ENCODE measurements around the gene SLC25A13.

SLC25A13 gene

DNA sequence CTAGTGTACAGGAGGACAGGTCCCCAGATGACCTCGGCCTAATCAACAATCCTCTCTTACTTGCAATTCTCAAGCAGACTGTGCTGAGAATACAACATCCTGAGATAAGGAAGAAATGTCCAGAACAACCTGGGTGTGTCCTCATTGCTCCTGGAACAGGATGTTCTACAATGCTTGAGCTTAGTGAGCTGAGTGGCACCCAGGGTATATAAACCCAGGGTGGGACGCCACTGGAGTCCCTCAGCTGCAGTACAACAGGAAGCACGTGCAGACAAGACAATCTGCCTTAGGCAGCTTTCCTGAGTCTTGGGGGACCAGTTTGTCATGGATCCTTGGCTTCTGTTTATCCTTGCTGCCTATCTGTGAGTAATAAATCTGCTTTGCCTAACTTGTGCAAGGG lies 27.7 kb upstream of the SLC25A13 start:
- DNase-seq (ENCODE audit: insufficient read length, low spot score) (no peak), FAIRE-seq (no peak)
- TF ChIP-seq, protein P1, sequence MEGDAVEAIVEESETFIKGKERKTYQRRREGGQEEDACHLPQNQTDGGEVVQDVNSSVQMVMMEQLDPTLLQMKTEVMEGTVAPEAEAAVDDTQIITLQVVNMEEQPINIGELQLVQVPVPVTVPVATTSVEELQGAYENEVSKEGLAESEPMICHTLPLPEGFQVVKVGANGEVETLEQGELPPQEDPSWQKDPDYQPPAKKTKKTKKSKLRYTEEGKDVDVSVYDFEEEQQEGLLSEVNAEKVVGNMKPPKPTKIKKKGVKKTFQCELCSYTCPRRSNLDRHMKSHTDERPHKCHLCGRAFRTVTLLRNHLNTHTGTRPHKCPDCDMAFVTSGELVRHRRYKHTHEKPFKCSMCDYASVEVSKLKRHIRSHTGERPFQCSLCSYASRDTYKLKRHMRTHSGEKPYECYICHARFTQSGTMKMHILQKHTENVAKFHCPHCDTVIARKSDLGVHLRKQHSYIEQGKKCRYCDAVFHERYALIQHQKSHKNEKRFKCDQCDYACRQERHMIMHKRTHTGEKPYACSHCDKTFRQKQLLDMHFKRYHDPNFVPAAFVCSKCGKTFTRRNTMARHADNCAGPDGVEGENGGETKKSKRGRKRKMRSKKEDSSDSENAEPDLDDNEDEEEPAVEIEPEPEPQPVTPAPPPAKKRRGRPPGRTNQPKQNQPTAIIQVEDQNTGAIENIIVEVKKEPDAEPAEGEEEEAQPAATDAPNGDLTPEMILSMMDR (IDR thresholded peaks at IDR 0.05; ENCODE audit: insufficient read depth, missing control alignments), result no peak

DNA sequence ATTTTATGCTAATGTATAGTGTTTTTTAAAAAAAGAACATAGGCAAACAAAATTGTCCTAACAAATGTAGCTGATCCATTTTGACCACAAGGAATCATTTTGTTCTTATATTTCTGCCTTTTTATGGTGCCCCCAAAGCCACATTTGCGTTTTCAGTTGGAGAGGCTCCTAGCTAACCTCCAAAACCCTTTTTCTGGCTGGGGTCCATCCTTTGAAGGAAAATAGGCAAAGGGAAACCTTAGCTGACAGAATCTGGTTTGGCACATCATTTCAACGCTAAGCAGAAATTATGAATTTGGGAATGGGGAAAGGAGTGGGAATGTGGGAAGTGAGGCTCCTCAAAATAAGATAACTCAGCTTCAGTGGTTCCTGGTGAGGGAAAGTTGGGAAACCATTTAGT lies 25.6 kb upstream of the SLC25A13 start:
- DNase-seq (ENCODE audit: insufficient read length, low spot score) (no peak), FAIRE-seq (no peak)
- TF ChIP-seq, protein P1 (IDR thresholded peaks at IDR 0.05; ENCODE audit: insufficient read depth, missing control alignments), result no peak

DNA sequence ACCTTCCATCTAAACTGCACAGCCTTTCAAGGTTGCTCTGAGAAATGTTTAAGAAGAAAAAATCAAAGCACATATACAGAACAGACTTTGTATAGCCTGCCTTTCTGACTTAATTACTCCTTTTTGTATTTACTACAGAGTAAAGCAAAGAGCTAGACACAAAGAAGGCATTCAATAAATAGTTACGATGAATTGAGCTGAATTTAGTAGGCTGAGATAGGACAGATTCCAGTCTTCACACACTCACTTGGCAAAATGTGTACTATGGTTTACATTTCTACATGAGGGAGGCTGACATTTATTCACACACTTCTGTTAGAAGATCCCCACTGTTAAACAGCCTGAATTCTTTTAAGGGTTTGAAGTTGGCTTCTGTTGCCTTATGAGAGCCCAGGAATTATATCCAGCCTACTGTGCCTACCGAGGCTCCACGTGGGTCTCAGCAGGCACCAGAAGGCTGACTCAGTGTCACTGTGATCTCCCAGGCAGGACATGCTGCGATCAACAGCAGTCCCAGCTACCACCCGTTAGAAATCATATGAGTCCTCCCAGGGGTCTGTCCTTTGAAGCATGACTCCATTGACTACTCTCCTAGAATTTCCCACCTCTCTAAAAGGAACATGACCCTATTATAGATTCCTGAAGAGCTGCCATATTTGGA lies 24.5 kb upstream of the SLC25A13 start:
- TF ChIP-seq, protein P1 (IDR thresholded peaks at IDR 0.05; ENCODE audit: insufficient read depth, missing control alignments), result no peak
- DNase-seq (ENCODE audit: insufficient read length, low spot score), result no peak
- no peak for FAIRE-seq

DNA sequence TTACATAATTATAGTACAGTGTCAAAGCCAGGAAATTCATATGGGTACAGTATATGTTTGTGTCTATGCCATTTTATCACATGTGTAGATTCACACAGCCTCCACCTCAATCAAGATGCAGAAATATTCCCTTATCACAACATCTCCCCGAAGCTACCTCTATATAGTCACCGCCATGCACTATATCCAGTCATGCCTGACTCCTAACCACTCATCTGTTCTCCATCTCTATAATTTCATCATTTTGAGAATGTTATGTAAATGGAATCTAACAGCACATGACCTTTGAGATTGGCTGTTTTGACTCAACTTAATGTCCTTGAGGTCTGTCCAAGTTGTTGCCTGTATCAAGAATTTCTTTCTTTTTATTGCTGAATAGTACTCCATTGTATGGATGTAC lies 22.3 kb upstream of the SLC25A13 start:
- TF ChIP-seq, protein P1 (IDR thresholded peaks at IDR 0.05; ENCODE audit: insufficient read depth, missing control alignments), result no peak
- FAIRE-seq, result no peak
- DNase-seq (ENCODE audit: insufficient read length, low spot score), result no peak

DNA sequence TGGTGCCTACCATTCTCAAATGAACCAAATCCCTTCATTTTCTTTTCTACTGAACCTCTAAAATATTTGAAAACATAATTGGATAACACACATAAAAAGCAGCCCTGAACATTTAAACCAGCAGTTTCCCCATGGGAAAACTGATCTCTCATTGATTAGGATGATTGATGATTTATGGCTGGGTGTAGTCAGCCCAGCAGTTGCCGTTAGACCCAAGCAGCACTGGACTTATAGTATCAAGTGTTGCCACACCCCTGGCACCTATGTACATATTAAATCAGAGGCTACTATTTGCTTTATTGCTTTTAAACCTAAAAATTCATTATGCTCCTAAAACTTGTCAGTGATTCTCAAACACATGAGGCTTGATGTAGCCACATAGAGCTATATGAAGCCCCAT lies 20.2 kb upstream of the SLC25A13 start:
- TF ChIP-seq, protein P1 (IDR thresholded peaks at IDR 0.05; ENCODE audit: insufficient read depth, missing control alignments), result no peak
- FAIRE-seq, result no peak
- no peak for DNase-seq (ENCODE audit: insufficient read length, low spot score)

DNA sequence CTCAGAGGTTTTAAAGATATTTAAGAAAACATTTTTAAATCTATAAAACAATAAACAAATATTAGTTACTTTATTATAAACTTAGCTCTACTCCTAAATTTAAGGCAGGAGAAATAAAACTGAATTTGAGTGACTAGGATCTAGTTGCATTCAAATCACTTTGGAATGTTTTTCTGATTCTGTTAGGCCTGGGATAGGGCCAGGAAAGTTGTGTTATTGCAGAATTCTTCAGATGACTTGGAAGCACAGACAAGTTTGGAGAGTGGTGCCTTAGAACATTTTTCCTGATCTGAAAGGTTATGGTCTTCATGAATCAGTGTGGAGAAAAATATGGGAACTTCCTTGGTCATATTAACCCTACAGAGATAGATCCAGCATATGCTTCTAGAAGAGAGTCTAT lies 15.6 kb upstream of the SLC25A13 start:
- FAIRE-seq, result no peak
- TF ChIP-seq, protein P1 (IDR thresholded peaks at IDR 0.05; ENCODE audit: insufficient read depth, missing control alignments), result no peak
- no peak for DNase-seq (ENCODE audit: insufficient read length, low spot score)

DNA sequence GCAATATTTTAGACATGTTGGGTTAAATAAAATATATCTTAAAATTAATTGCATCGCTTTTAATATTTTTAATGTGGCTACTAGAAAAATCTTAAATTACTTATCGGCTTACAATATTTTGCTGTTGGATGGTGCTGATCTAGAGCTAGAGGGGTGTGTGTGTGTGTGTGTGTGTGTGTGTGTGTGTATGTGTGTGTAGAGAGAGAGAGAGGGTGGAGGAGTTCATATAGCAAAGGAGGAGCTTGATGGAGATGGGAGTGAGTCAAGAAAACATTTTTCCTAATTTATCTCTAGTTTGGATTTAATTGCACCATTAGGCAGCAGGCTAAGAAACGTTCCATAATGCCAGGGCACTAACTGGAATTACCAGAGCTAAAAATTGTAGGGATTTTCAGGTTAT lies 10.4 kb upstream of the SLC25A13 start:
- TF ChIP-seq, protein P1 (IDR thresholded peaks at IDR 0.05; ENCODE audit: insufficient read depth, missing control alignments), result no peak
- FAIRE-seq (no peak), DNase-seq (ENCODE audit: insufficient read length, low spot score) (no peak)

All from D721Med (cell line).